Hepatocyte (in vitro differentiated cells): ENCODE measurements around the gene TARBP2.

ENCODE experiments used
- EZH2 ChIP-seq: fragments of 200-600 bp; sonication (generic); IDR thresholded peaks from 2 replicates; pipeline ENCODE4 v1.6.1; 2016; ENCODE audit warnings: antibody characterized with exemption, mild to moderate bottlenecking, borderline replicate concordance
- TF ChIP-seq, protein P1 (sequence below): fragments of 200-600 bp; sonication (generic); IDR thresholded peaks from 2 replicates; pipeline ENCODE4 v1.5.1; 2016; ENCODE audit warnings: antibody characterized with exemption, mild to moderate bottlenecking; ENCODE audit not compliant: poor library complexity

DNA sequence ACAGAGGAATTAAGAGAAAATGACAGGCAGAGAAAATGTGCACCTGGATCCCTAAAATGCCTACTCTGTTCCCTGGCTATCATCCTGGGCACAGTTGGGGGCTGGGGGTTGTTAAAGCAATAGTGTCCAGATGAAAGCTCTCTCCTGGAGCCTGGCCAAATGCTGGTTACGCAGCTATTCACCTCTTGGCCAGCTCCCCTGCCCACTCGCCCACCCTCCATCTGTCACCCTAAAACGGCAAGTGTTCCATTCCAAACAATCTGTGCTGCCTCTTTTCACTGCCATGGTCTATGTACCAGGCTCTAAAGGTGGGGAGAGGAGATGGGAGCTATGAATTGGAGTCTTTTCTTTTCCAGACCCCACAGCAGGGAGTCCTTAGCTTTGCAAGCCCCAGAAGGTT lies 30.9 kb downstream of the TARBP2 start:
- TF ChIP-seq, protein P1, sequence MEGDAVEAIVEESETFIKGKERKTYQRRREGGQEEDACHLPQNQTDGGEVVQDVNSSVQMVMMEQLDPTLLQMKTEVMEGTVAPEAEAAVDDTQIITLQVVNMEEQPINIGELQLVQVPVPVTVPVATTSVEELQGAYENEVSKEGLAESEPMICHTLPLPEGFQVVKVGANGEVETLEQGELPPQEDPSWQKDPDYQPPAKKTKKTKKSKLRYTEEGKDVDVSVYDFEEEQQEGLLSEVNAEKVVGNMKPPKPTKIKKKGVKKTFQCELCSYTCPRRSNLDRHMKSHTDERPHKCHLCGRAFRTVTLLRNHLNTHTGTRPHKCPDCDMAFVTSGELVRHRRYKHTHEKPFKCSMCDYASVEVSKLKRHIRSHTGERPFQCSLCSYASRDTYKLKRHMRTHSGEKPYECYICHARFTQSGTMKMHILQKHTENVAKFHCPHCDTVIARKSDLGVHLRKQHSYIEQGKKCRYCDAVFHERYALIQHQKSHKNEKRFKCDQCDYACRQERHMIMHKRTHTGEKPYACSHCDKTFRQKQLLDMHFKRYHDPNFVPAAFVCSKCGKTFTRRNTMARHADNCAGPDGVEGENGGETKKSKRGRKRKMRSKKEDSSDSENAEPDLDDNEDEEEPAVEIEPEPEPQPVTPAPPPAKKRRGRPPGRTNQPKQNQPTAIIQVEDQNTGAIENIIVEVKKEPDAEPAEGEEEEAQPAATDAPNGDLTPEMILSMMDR: no peak
- TF ChIP-seq EZH2: no peak
